ENCODE data around the gene MAGEB16. TPM values are rescaled to one million over a fixed set of nuclear protein-coding genes. Genes with fewer than 3 reads are reported as not detected.

MAGEB16 gene
- total RNA-seq, 1 experiment from 2014 or later, result not detected

GRCh38 chrX:35786271-35786670 is 11.9 kb upstream of the MAGEB16 start:
- TF ChIP-seq ZNF416 (CRISPR knock-in tag; IDR thresholded peaks at IDR 0.05), result no peak
- no peak for TF ChIP-seq GTF2I (CRISPR knock-in tag; conservative IDR thresholded peaks at IDR 0.05)
- no peak for TF ChIP-seq ATF2 (CRISPR knock-in tag; IDR thresholded peaks at IDR 0.05; ENCODE audit: borderline replicate concordance, low read depth)
- TF ChIP-seq NR3C1 (CRISPR knock-in tag; conservative IDR thresholded peaks at IDR 0.05; ENCODE audit: low read depth), result no peak
- no peak for TF ChIP-seq ARID4B (CRISPR knock-in tag; IDR thresholded peaks at IDR 0.05; ENCODE audit: borderline replicate concordance)
- TF ChIP-seq ZBTB21 (CRISPR knock-in tag; IDR thresholded peaks at IDR 0.05; ENCODE audit: borderline replicate concordance), result no peak
- H3K4me1 Mint-ChIP-seq, result peaks cover 23% of the 10 kb centered on the region

GRCh38 chrX:35787867-35788266 is 10.3 kb upstream of the MAGEB16 start:
- ChIA-PET POLR2A (no interaction called here), CTCF (no interaction called here)
- H3K4me1 Mint-ChIP-seq, result peaks cover 23% of the 10 kb centered on the region
- no peak overlapping the region for H3K4me3 Mint-ChIP-seq
- no peak overlapping the region; the same call in 1 of the 2 replicates for H3K27ac Mint-ChIP-seq
- no peaks in the 10 kb centered on the region for H3K27me3 Mint-ChIP-seq (ENCODE audit: low read depth)
- peak; percentile 59 for ATAC-seq
- no peaks in the 10 kb centered on the region for H3K9me3 Mint-ChIP-seq
- no peaks in the 10 kb centered on the region for H3K36me3 Mint-ChIP-seq
- no peak for DNase-seq (ENCODE audit: low spot score)
- TF ChIP-seq NR2C2 (CRISPR knock-in tag; IDR thresholded peaks at IDR 0.05) (no peak), RORB (CRISPR knock-in tag; IDR thresholded peaks at IDR 0.05) (no peak), ETV6 (CRISPR knock-in tag; IDR thresholded peaks at IDR 0.05) (no peak), ZNF512 (CRISPR knock-in tag; IDR thresholded peaks at IDR 0.05; ENCODE audit: borderline replicate concordance) (no peak), NFYB (CRISPR knock-in tag; conservative IDR thresholded peaks at IDR 0.05; ENCODE audit: low read depth) (no peak), JAZF1 (CRISPR knock-in tag; IDR thresholded peaks at IDR 0.05) (no peak), HMGXB4 (CRISPR knock-in tag; IDR thresholded peaks at IDR 0.05) (no peak), NR3C1 (CRISPR knock-in tag; conservative IDR thresholded peaks at IDR 0.05; ENCODE audit: low read depth) (no peak), GRHL2 (CRISPR knock-in tag; IDR thresholded peaks at IDR 0.05; ENCODE audit: insufficient replicate concordance, severe bottlenecking) (no peak), ZNF219 (CRISPR knock-in tag; IDR thresholded peaks at IDR 0.05; ENCODE audit: borderline replicate concordance) (no peak), CBFB (CRISPR knock-in tag; IDR thresholded peaks at IDR 0.05; ENCODE audit: low read depth) (no peak), FOXP1 (CRISPR knock-in tag; IDR thresholded peaks at IDR 0.05; ENCODE audit: borderline replicate concordance) (no peak), ERG (CRISPR knock-in tag; IDR thresholded peaks at IDR 0.05) (no peak), PRDM15 (CRISPR knock-in tag; IDR thresholded peaks at IDR 0.05) (no peak), HMGA2 (CRISPR knock-in tag; IDR thresholded peaks at IDR 0.05) (no peak), PRRX2 (CRISPR knock-in tag; IDR thresholded peaks at IDR 0.05) (no peak)

More at GRCh38 chrX:35786271-35786670, 11.9 kb upstream of the MAGEB16 start:
- ATAC-seq (no peak), DNase-seq (ENCODE audit: low spot score) (no peak)
- POLR2A ChIA-PET, result no interaction called here
- CTCF ChIA-PET, result no interaction called here
- H3K27ac Mint-ChIP-seq, result no peak overlapping the region
- no peaks in the 10 kb centered on the region for H3K27me3 Mint-ChIP-seq (ENCODE audit: low read depth)
- H3K36me3 Mint-ChIP-seq, result no peaks in the 10 kb centered on the region
- H3K4me3 Mint-ChIP-seq, result no peak overlapping the region
- H3K9me3 Mint-ChIP-seq, result no peaks in the 10 kb centered on the region

Measured in WTC11 (cell line).